CD4-positive, alpha-beta T cell treated with Interleukin-6 at 100 ng/mL for 8 hours (primary cell): Measurements from ENCODE around the gene RNASEH2C.
"Not testable (repeated sequence)": the region's sequence is repeated elsewhere in the genome, so short reads cannot be mapped to it uniquely, and the experiment has no call there.

Source experiments
- DNase-seq: peaks from one replicate; pipeline ENCODE4 v3.0.0-alpha.2; 2020; ENCODE audit warnings: mixed read lengths, low spot score

The RNASEH2C gene

GRCh38 chr11:65720211-65720934, at the start of gene RNASEH2C:
Gene RNASEH2C, minus strand, starts transcription at chr11:65720798. Its CDS starts 40 bp downstream, at chr11:65720758.
- peak; percentile 63 for DNase-seq

GRCh38 chr11:65767806-65768205, 47.2 kb upstream of the RNASEH2C start:
- not testable (repeated sequence) for DNase-seq

GRCh38 chr11:65767406-65767805, 46.8 kb upstream of the RNASEH2C start:
- DNase-seq, result no peak

GRCh38 chr11:65766535-65766934, 45.9 kb upstream of the RNASEH2C start:
- DNase-seq, result no peak

- DNase-seq, result no peak
Measured at GRCh38 chr11:65764434-65764833, 43.8 kb upstream of the RNASEH2C start.

GRCh38 chr11:65762816-65763215, 42.2 kb upstream of the RNASEH2C start:
- DNase-seq, result not testable (repeated sequence)

GRCh38 chr11:65762169-65762568, 41.6 kb upstream of the RNASEH2C start:
- DNase-seq, result not testable (repeated sequence)

- DNase-seq, result no peak
Measured at GRCh38 chr11:65745049-65745448, 24.5 kb upstream of the RNASEH2C start.

GRCh38 chr11:65744699-65745042, 24.1 kb upstream of the RNASEH2C start:
- DNase-seq, result no peak

GRCh38 chr11:65744026-65744698, 23.6 kb upstream of the RNASEH2C start:
- DNase-seq, result no peak

GRCh38 chr11:65743681-65744025, 23.1 kb upstream of the RNASEH2C start:
- DNase-seq, result no peak

- DNase-seq, result no peak
Measured at GRCh38 chr11:65742353-65742752, 21.8 kb upstream of the RNASEH2C start.

- DNase-seq, result no peak
Measured at GRCh38 chr11:65741185-65741584, 20.6 kb upstream of the RNASEH2C start.

GRCh38 chr11:65739022-65739421, 18.4 kb upstream of the RNASEH2C start:
- DNase-seq, result no peak

- no peak for DNase-seq
Measured at GRCh38 chr11:65736810-65737209, 16.2 kb upstream of the RNASEH2C start.

GRCh38 chr11:65735111-65735510, 14.5 kb upstream of the RNASEH2C start:
- not testable (repeated sequence) for DNase-seq

GRCh38 chr11:65730461-65730860, 9.9 kb upstream of the RNASEH2C start:
- no peak for DNase-seq

GRCh38 chr11:65727865-65728264, 7.3 kb upstream of the RNASEH2C start:
- no peak for DNase-seq

- no peak for DNase-seq
Measured at GRCh38 chr11:65726660-65727059, 6.1 kb upstream of the RNASEH2C start.

- DNase-seq, result no peak
Measured at GRCh38 chr11:65722261-65722660, 1.7 kb upstream of the RNASEH2C start.

- DNase-seq, result no peak
Measured at GRCh38 chr11:65719871-65720210, 757 bp downstream of the RNASEH2C start.

- no peak for DNase-seq
Measured at GRCh38 chr11:65718964-65719492, 1.6 kb downstream of the RNASEH2C start.

GRCh38 chr11:65718531-65718930, 2.1 kb downstream of the RNASEH2C start:
- no peak for DNase-seq

GRCh38 chr11:65717906-65718305, 2.7 kb downstream of the RNASEH2C start:
- DNase-seq, result no peak
